GM19455 (cell line): ENCODE measurements around the gene WDR93.

Experiments used
- ATAC-seq: cut with Tn5 transposase; IDR thresholded peaks from one replicate; pipeline ENCODE4 v1.9.1; 2021; ENCODE audit not compliant: unreplicated experiment

The WDR93 gene

DNA sequence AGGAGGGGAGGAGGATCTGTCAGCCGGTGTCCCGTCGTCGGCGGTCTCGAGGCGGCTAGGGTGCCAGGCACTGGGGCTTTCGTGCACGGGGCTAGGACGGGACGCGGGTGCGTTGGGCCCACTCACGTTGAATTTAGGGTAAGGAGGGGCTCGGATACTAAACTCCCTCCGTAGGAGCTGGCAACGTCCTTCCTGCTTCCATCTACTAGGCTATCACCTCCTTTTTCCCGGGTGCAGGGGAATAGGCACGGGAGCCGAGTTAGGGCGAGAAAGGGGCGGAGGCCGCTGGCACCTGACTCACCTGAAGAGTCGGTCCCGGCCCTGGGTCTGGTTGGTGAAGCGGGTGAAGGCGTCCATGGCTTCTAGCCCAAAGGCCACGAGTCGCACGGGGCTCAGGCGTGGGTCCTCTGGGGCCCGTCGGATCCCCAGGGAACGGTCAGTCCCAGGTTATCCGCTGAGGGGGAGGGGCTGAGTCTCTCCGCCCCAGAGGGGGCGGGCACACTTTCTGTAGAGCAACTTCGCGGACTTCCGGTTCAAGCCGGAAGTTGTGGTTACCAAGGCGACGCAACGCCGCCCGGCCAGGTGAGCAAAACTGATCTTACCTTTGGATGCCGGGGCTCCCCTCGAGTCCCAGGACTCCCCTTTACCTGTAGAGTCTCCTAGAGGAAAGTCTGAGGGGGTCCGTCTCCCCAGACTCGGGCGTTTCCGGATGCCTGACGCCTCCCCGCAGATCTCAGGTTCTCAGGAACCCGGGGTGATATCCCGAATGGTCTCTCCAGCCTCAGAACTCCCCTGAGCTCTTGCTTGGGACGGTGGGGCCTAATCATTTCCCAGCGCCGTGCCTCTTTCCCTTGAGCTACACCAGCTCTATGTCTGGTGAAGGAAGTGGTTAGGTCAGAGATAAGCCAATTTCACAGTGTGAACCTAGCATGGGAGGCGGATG lies at the start of gene WDR93, which contains the start of gene PEX11A:
Gene WDR93 (plus strand): TSS at position 536 of the 943 bp plus-strand sequence. CDS start 10,936 bp downstream, outside the sequence.
Gene PEX11A (minus strand): TSS at position 479 of the 943 bp plus-strand sequence. CDS start 122 bp downstream, at position 357.
- ATAC-seq: peak; percentile 95

DNA sequence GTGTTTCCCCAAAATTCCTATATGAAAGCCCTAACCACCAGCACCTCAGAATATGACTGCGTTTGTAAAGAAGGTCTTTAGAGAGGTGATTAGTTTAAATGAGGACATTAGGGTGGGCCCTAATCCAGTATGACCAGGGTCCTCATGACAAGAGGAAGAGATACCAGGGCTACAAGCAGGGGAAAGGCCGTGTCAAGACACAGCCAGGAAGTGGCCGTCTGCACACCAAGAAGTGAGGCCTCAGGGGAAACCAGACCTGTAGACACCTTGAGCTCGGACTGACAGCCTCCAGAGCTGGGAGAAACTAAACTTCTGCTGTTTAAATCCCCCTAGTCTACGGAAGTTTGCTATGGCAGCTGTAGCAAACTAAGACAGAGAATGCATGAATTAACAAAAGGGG lies 49.6 kb upstream of the WDR93 start:
- no peak for ATAC-seq

DNA sequence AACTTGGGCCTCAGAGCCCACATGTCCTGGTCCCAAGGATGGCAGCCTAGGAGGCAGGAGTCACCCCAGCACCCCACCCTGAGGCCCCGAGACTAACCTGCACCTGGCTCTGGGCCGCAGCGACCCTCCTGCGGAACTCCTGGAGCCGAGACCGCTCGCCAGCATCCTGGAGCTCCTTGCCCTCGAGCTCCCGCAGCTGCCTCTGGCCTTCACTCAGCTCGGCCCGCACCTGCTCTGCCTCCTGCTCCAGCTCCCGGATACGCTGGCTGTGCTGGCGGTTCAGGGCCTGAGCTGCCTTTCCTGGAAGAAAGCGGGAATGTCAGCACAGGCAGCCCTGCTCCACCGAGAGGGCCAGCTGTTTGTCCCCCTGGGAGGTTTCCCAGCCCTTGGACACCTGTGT lies 48.5 kb upstream of the WDR93 start:
- no peak for ATAC-seq

DNA sequence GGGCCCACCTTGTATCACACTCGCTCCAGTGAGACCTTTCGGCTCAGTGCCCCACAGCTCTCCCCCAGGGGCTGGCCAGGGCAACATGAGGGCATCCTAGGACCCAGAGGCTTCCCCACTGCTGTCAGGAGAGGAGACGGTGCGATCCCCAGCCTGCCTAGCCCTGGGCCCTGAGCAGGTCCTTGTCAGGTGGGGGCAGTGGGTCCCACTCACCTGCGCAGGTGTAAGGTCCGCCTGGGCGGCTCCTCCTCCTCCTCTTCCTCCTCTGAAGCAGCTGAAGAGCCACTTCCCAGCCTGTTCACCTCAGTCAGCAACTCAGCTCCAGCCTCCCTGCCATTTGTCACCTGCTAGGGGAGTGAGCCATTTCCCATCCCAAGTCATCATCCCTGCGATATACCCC lies 44.9 kb upstream of the WDR93 start:
- ATAC-seq: no peak

DNA sequence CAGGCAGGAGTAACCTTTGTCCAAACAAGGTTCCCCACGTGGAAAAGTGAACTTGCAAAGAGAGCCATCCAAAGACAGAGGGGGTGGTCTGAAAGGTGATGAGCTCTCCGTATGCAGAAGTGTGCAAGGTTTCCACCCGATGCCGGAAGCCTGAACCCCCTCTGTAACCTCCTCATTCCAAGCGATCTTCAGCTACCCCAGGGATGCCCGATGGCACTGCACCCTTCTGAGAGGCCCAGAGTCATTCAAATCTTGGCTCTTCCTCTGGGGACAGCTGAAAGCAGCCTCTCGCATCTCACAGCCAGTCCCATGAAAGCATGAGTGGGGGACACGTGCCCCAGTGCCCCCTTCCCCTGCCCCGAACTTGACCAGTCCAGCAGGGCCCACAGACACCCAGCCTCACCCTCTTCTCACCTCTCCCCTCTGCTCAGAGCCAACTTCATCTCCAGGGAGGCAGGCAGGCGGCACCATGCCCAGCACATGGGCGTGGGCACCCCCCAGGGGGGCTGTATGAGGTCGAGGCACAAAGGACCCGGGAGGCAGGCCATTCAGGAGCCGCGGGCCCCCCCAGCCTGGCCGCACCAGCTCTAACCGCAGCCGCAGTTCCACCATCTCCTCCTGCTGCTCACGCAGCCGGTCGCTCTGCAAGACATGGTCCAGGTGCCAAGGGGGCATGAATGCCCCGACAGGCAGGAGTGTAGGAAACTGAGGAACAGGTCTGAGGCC lies 44.0 kb upstream of the WDR93 start:
- no peak for ATAC-seq

DNA sequence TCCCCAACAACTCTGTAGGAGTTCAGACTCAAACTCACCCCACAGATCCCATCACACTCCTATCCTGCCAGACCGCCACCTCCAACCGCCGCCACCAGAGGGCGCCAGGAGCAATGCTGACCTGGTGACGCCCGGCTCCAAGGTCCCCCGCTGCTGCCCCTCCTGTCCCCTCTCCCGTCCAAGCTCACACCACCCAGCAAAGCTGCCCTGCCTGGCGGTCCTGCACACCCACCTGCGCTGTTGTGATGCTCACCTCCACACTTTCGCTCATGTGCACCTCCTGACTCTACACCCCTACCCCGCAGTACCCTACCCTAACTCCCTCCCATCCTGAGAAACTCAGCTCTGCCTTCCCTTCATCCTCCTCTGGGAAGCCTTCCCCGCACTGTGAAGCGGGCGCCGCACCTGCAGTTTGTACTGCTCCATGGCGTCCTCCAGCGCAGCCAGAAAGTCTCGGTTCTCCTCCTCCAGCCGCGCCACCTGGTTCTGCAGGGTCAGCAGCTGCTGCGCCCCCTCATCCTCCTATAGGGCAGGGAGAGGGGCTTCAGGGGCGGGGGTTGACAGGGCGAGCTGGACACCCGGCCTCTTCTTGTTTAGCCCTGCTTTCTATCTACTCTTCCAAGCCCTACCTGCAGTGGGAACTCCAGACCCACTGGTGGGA lies 43.3 kb upstream of the WDR93 start:
- ATAC-seq: no peak

DNA sequence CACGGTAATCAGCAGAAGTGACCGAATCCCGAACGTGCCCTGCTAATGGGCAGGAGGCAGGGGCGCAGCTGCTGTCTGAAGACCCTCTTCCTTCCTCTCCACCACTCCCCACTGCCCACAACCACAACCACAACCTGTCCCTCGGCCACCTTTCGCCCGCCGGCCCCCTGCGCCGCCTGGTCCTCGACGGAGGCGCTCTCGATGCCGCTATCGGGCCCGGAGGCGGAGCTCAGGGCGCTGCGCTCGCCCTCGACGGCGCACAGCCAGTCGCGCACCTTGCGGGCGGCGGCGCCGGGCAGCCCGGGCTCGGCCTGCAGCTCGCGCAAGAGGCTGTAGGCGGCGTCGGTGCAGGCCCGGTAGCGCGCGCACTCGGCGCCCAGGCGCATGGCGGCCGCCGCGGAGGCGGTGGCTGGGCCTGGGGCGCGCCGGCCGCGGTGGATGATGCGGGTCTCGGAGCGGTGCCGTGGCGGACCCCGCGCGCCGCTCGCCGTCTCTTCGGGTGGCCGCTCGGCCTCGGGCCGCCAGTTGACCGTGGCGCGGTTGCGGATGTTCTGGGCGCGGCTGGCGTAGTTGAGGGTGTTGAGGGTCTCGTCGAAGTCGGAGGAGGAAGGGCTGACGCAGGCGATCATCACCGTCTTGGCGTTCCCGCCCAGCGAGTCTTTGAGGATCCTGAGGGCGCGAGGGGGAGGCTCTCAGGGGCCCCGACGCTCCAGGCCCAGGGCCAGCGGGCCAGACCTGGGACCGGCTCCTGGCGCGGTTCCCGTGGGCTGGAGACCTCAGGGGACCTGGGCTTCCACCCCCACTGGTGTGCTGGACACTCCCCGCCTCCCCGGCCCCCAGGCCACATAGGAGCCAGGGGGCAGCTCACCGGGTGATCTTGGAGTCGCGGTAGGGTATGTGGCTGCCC lies 42.3 kb upstream of the WDR93 start:
- ATAC-seq: no peak

DNA sequence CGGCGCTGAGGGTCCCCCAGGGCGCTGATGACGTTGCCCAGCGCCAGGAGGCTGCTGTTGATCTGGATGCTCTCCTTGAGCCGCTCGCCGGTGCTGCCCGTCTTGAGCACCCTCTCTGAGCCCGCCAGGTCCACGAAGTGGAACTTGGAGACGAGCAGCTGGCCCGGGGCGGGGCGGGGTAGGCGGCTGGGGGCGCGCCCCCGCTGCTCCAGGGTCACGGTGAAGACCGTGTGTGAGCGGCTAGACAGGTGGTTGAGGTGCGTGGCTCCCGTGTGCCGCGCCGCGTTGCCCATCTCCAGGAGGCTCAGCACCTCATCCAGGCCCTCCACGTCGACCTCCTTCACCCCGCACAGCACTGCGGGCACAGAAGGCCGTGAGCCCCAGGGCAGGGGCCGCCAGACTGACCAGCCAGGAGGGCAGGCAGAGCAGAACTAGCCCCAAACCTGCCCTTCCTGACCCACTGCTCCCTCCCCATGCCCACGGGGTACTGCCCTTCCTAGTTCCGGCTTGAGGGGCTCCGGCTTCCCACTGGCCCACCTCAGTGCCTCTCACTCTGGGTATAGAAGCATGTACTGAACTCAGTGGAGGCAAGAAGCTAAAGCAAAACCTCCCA lies 41.5 kb upstream of the WDR93 start:
- ATAC-seq: no peak

DNA sequence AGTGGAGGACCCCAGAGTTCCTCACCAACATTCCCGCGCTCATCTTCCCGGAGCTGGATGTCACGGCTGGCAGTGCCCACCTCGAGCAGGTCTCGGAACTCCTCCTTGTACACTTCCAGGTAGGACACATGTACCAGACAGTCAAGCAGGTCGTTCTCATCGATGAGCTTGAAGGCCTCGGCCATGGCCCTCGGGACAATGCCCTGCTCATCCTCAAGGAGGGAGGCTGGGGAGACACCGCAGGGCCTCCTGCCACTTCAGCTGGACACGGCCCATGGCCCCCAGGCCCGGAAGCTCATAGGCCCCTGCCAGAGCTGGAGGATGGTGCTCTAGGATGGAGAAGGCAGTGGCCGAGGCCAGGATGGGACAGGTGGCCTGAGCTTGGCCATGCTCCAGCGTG lies 40.9 kb upstream of the WDR93 start:
- ATAC-seq: no peak

DNA sequence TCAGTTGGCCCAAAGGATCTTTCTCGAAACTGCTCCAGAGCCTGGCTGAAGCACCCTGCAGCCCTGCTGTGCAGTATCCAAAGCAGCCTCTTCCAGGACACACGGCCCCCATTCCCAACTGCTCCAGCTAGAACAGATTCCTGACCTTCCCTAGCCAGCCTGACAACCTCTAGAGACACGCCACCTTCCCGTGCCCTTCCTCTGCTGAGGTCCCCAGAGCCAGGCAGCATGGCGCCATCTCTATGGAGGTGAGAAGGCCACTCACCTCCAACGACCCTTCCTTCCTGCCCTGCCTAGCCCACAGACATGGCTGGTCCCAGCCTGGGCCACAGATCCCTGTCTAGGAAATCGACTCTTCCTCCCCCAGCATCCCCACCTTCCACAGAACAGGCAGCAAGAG lies 38.5 kb upstream of the WDR93 start:
- no peak for ATAC-seq

DNA sequence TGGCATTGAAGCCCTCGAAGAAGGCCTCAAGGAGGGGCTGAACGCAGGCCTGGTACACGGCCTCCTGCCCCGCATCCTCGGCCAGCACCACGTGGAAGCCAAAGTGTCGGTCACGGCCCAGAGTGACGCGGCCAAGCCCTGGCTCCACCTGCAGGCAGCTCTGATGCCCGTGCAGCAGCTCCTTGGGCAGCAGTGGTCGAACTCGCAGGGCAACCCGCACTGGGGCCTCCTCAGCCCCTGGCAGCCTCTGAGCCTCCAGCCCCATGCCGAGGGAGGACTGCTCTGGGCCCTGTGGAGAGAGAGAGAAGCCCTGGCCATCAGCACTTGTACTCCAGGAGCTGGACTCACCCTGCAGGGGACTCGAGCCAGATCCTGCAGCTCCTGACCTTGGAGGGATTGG lies 37.9 kb upstream of the WDR93 start:
- no peak for ATAC-seq

DNA sequence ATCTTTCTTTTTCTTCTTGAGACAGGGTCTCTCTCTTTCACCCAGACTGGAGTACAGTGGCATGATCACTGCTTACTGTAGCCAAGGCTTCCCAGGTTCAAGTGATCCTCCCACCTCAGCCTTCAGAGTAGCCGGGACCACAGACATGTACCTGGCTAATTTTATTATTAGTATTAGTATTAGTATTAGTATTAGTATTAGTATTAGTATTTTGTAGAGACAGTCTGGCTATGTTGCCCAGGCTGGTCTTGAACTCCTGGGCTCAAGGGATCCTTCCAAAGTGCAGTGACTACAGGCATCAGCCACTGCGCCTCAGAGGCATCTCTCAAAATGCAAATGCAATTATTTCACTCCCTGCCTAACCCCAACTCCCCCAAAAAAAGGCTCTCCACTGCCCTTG lies 37.0 kb upstream of the WDR93 start:
- no peak for ATAC-seq

DNA sequence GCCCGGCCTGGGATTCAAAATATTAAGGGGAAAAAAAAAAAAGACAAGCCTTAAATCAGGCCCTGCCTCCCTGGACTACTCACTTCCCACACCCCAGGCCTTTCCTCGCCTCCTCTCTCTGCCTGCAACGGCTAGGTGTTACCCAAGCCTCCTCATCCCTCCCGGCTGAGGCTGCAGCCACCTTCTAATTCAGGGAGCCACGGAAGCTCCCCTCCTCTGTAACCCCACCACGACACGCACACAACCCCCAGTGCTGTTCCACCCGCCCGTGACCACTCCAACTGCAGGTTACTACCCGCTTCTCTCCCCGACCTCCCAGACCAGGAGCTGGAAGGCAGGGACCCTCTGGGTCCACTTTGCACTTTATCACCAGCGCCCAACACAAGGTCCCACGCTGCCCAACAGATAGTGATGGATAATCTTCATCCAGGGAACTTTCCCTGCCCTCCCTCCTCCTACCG lies 36.3 kb upstream of the WDR93 start:
- no peak for ATAC-seq

DNA sequence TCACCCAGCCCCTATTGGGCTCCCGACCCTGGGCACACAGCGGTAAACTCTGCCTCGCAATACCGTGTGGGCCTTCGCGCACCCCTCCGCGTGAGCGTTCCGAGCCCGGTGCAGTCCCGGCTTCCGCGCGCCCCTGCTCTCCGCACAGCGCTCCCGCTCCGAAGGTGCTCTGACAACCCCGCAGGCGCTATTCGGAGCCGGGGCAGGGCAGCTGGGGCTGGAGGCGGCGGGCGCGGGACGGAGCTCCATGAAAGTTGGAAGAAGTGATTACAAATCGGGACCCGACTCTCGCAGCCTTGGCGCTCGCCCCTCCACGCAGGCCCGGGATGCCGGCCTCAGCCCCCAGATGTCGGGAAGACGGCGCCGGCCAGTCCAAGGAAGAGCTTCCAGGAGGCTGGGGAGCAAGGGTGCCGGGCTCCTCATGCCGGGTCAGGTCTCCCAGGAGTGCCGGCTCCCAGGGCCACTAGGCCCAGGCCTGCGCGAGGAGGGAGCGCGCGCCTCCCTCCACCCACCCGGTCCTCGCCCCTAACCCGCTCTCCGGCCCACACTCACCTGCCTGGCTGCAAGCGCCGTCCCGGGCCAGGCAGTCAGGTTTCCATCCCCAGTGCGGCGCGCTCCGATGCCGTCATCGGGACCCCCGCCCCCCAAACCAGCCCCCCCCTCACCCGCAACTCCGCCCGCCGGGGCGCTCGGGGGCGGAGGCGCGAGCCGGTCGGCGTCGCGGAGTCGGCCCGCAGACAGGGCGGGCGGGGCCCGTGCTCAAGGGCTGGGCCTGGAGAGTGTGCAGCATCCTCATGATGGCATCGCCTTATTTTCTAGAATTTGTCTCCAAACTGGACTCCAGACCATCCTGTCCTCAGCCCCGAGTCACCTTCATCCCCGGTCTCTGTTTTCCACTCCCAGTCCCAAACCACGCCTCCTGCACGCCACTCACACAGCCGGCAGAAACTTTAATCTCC lies 35.5 kb upstream of the WDR93 start, which contains the start of gene KIF7:
Gene KIF7 (minus strand): TSS at position 621 of the 959 bp plus-strand sequence. CDS start 2,537 bp downstream, outside the sequence.
- ATAC-seq: peak; percentile 61

DNA sequence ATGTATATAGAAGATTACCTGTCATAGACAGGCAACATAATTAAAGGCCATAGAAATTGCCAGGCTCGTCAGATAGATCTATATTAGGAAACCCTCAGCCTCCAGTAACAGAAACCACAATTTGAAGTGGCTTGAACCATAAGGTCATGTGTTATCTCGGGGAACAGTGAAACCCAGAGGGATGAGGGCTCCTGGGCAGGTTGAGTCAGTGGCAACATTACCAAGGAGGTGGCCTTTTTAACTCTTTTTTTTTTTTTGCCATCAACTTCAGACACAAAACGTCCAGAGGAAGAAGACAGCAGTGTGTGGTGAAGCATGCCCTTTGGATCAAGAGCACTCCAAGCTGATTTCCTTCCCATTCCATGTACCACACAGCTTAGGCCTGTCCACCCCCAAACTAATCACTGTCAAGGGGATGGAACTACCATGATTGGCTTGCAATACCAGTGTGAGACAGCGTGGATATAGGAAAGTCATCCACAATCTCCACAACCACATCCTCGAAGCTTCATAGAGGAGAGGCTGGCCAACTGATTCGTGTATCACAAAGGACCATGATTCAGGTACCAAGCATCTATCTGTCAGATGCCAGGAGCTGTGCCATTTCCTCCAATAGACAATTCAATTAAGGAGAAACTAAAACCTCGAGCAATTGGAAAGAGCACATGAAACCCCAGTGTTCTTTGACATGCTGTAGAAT lies 34.3 kb upstream of the WDR93 start:
- ATAC-seq: no peak

DNA sequence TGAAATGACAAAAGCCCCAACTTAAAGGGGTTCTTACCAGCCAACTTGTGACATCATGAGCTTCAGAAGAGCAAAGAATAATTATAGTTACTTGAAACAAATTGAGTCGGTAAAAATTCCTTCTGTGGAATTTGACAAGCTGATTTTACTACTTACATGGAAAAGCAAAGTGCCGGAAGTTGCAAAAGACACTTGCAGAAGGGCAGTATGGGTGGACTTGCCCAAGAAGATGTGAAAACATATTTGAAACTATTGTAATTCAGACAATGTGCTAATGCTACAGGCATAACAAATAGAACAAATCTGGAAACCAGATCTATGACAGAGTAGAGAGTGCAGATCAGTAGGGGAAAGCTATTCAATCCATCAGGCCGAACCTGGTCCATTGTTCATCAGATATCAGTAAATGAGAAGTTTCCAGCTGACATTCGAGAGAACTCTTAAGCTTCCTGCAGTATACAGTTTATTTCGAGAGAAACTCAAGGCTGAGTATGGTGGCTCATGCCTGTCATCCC lies 32.9 kb upstream of the WDR93 start:
- ATAC-seq: no peak

DNA sequence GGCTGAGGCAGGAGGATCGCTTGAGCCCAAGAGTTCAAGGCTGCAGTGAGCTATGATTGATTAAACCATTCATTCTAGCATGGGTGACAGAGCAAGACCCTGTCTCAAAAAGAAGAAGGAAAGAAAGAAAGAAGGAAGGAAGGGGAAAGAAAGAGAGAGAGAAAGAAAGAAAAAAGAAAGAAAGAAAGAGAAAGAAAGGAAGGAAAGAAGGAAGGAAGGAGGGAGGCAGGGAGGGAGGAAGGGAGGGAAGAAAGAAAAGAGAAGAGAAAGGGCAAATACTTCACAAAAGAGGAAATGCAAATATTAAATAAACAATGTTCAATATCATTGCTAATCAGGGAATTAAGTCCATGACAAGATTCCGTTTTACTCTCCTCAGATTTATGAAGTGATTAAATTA lies 31.3 kb upstream of the WDR93 start:
- no peak for ATAC-seq

DNA sequence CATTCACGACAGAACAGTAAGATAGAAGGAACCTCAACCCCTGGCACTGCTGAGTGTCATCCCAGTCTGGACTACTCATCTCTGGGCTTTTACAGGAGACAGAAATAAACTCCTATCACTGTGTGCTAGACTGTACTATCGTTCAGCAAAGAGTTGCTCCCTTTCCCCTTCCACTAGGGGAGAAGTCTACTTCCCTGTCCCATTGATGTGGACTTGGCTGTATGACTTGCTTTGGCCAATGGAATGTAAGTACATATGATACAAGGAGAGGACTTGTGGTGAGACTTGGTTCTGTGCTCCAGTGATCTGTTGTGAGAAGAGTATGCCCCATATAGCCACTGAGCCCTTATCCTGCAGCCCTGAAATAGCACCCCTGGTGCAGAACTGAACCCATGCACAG lies 30.1 kb upstream of the WDR93 start:
- no peak for ATAC-seq
